HG03139 (cell line): ENCODE results near the gene REEP1.
"Not testable (repeated sequence)": the region's sequence is repeated elsewhere in the genome, so short reads cannot be mapped to it uniquely, and the experiment has no call there.

Experiments
- ATAC-seq: cut with Tn5 transposase; IDR thresholded peaks from one replicate; pipeline ENCODE4 v1.9.1; 2021; ENCODE audit not compliant: unreplicated experiment

REEP1 gene

DNA sequence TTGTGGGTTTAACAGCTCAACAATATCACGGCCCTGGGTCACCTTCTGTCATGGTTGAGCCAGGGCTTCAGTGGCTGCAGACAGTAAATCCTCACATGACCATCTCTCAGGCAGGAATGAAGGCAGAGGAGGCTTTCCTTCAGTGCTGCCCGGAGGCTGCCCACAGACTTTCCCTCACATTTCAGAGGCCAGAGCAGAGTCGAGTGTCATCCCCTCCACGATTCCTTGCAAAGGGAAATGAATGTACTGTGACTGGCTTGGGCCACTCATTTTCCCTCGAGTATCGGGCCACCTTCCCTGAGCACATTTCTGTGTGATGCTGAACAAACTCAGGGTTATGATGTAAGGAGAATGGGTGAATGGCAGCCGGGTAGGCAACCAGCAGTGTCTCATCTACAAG lies 10.0 kb upstream of the REEP1 start:
- ATAC-seq, result no peak

DNA sequence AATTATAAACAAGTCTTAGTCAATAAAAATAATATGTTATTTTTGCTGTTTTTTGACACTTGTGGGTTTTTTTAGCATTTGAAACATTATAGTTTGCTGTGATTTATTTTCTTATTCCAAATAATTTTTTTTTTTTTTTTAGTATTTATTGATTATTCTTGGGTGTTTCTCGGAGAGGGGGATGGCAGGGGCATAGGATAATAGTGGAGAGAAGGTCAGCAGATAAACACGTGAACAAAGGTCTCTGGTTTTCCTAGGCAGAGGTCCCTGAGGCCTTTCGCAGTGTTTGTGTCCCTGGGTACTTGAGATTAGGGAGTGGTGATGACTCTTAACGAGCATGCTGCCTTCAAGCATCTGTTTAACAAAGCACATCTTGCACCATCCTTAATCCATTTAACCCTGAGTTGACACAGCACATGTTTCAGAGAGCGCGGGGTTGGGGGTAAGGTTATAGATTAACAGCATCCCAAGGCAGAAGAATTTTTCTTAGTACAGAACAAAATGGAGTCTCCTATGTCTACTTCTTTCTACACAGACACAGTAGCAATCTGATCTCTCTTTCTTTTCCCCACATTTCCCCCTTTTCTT lies 8.5 kb upstream of the REEP1 start:
- not testable (repeated sequence) for ATAC-seq

DNA sequence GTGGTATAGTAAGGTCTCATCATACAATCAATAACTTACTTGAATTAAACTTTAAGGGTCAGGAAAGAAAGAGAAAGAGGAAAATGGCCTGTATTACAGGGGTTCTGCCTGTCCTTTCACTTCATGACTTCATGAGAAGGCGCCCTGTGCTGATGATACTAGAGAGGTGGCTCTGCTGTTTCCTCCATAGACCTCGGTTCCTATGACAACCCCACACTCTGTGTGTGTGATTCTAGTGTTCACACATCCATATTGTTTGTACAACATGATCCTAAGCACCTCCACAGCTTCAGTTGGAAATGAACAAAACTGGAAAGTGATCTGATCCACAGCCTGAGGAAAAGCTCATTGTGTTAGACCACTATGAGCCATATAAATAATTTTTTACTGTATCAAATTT lies 7.0 kb upstream of the REEP1 start:
- no peak for ATAC-seq

DNA sequence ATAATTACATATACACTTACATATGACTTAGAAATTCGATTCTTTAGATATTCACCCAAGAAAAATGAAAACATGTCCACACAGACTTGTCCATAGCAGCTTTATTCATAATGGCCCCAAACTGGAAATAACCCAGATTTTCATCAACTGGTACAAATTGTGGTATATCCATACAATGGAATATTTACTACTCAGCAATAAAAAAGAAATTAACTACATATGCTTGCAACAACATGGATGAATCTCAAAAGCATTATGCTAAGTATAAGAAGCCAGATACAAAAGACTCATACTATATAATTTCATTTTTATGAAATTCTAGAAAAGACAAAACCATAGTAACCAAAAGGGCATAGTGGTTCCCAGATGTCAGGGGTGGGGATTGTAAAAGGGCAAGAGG lies 5.1 kb upstream of the REEP1 start:
- ATAC-seq, result no peak

DNA sequence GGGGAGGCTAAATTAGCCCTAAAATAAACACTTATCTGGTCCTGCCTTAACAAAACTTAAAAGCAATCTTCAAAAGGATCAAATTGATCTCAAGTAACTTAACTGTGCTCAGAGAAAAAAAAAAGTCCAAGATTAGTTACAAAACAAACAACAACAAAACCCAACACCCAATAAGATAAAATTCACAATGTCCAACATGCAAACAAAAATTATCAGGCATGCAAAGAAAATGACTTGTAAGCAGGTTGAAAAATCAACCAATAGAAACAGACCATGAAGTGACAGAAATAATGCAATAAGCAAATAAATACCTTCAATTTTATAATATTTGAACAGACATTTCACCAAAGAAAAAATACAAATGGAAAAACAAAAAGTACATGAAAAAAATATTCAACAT lies 4.0 kb upstream of the REEP1 start:
- ATAC-seq, result no peak

DNA sequence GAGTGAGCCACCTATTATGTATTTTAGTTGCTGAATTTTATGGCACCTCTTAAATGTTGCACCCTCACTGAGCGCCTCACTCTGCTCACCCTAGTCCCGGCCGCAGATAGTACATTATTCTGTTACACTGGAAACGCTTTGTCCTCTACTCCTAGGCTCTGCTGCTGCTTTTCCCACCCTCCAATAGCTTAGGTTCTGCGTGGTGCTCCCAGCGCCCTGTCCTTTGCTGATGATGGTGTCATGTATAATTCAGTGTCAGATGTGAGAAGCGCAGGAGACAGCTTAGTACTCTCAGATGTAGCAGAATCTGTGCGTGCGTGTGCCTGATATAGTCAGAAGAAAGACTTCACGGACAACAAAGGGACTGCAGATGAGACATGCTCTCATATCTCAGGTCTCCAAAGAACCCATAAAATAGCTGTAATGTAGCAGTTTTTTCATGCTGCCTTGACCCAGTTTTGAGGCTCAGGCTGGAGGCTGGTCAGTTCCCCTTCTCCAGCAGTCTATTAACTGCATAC lies 1.4 kb upstream of the REEP1 start:
- no peak for ATAC-seq

DNA sequence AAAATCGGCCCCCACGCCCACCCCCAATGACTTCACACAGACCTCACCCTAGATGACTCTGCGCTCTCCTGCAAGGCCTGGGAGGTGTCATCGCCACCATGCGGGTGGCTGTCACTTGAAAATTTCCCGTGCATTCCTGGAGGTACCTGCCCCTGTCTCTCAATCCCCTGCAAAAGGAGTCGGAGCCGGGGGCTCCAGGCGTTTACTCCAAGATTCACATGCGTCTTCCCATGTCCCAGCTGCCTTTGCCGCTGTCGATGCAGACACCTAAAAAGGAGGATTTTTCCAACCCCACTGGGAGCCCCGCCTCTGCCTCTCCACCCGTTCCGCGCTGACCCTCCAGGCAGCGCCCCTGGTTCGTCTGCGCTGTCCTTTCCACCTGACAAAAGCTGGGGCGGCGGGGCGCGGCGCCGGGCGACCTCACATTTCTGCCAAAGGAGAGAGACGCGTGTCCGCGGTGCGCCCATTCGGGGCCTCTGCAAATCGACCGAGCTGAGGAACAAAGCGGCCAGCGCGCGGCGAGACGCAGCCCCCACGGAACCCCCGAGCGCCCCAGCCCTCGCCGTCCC lies 667 bp downstream of the REEP1 start:
- ATAC-seq, result no peak

DNA sequence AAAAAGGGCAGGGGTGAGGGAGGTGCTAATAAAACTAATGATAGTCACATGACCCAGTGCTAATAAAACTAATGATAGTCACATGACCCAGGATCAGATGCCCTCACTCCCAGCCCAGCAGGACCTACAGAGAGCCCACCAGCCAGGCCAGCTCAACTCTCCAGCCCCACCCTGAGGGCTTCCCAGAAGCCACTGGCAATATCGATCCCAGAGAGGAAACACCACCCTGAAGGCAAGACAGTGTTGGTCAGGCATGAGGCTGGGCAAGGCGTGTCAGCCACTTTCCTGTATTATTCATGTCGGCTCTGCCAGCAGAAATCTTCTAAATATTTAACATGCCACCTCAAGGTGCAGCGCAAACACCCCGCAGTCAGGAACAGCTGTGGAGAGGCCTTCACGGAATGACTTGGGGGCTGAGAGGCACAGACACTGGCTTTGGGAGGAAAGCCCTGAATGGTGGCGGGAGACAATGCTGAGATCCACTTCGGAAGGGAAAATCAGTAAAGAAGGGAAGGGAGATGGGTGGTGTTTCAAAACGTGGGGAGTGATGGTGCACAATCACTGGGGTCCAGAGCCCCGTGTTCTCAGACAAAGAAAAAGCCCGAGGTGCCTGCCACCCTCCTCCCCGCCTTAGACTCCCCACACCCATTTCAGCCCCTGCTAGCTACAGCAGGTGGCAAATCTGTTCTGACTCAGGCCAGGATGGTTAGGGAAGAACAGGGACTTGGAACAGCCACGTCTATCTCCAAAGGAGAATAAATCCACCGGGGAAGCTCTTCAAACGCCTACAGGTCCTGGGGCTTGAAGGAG lies 1.4 kb downstream of the REEP1 start:
- ATAC-seq, result no peak

DNA sequence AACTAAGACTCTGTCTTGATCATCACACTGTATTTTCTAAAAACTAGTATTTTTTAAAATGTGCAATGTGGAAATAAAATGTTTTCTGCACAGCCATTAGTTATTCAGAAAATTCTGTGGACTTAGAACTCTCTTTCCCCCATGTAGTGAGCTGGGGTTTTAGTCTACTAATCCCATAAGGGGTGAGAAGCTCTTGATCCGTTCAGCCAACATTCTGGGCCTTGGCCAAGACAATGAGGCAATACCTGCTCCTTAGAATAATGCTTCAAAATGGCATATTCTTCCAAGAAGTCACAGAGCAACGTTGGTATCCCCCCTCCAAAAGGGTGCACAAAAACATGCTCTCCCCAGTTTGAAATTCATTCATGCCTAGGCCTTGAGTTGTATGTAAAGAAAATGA lies 4.0 kb downstream of the REEP1 start:
- ATAC-seq, result no peak

DNA sequence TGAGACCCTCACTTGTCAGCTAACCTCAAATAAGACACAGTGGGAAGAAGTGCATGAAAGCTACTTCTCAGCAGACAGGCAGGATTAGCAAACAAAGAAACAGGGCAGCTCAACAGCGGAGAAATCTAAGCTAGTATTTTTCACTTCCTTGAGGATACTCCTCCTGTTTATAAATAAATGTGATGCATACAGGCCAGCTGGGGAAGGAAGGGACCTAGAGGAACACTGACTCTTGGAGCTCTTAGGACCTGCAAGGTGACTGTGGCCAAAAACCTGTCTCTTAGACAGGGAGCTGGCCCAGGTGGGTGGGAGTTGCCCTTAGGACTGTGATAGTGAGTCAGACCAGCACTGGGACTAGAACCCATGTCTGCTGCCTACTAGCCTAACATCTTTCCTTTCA lies 4.8 kb downstream of the REEP1 start:
- no peak for ATAC-seq

DNA sequence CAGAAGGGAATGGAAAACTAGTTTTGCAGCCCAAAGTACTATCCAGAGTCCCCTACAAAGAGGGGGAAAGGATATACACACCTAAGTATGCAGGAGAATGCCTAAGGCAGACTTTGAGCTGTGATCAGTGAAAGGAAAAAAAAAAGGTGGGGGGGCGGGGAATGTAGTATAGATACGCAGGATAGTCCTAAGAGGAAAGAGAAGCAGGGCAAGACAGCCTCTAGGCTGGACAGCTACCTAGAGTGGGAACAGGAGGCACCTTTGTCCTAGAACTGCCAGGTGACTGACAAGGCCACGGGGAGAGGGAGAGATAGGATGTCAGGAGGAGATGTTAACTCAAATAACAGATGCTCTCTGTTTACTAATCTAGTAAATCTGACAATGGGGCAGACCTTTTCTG lies 6.0 kb downstream of the REEP1 start:
- no peak for ATAC-seq

DNA sequence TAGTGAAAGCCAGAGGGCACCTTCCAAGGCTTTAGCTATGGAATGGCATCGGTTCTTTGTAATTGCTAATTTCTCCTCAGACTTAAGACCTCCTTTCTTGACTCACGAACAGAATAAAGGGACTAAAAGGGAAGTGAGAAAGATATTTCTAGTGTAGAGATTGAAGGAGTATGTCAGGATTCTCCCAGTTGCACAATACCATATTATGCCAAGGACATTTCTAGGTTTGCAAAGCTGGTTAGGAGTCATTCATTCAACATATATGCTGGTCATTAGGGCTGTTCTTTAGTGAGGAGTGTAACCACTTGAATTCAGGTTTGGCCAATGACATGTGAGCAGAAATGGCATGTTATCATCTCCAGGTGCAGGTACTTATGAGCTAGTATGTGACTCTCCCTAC lies 7.4 kb downstream of the REEP1 start:
- ATAC-seq, result no peak

DNA sequence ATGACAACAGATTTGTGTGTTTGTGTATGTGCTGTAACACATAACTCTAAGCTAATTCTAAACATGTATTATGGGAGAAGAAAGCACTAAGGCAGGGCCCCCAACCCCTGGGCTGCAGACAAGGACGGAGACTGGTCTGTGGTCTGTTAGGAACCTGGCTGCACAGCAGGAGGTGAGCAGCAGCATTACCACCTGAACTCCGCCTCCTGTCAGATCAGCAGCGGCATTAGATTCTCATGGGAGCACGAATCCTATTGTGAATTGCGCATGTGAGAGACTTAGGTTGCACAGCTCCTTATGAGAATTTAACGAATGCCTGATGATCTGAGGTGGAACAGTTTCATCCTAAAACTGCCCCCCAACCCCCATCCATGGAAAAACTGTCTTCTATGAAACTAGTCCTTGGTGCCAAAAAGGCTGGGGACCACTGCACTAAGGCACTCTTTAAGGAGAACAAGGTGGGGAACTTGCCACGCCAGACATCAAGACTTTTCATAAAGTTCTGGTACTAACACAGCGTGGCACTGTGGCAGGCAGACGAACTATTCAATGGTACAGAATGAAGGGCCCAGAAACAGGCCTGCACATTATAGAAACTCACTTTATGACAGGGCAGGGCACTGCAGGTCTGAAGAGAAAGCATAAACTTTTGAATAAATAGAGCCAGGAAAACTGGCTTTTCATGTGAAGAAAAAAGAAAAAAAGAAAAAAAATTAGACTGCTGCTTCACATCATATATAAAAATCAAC lies 14.0 kb downstream of the REEP1 start:
- no peak for ATAC-seq

DNA sequence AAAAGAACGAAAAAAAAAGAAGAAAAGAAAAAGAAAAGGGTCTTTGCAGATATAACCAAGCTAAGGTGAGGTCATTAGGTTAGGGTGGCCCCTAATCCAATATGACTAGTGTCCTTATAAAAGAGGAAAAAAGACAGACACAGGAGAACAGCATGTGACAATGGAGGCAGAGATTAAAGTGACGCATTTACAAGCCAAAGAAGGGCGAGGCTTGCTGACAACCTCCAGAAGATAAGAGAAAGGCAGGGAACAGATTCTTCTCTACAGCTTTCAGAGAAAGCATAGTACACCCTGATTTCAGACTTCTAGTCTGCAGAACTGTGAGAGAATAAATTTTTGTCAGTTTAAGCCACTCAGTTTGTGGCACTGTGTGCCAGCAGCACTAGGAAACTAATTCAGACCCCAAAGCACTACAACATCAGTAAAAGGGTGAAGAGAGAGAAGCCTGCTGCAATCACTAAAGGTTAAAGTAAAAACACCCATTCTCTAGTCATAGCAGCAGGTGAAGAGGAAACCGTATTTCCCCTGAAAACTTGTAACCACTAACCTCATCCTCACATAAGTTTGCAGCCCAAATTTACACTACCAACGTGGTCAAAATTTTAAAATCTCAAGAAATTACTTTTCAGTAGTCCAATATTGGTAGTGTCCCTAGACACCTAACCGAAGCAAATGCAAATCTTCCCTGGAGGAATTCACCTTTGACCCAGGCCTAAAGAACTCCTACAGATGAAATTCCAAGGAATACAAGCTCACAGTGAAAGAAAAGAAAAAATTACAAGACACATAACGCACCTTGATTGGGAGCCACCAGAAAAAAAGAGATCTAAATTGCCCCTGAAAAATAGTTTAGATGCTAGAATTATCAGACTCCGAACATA lies 17.5 kb downstream of the REEP1 start:
- no peak for ATAC-seq

DNA sequence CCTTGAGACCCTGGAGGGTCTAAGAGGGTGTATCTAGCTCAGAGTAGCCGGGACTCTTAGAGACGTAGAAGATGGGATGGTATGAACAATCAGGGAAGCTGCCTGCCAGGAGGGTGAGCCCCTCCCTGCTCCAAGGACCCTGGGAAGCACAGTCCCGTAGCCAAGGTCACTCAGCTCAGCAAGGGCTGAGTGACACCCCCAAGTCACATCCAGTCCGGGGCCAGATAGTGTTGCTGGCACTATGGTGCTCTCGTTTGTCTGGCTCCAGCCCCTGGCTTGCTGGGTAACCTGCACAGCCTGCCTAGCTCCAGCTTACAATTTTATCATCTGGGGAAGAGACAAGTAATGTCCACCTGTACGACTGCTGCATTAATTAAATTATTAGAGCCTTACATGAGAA lies 22.3 kb downstream of the REEP1 start:
- no peak for ATAC-seq

DNA sequence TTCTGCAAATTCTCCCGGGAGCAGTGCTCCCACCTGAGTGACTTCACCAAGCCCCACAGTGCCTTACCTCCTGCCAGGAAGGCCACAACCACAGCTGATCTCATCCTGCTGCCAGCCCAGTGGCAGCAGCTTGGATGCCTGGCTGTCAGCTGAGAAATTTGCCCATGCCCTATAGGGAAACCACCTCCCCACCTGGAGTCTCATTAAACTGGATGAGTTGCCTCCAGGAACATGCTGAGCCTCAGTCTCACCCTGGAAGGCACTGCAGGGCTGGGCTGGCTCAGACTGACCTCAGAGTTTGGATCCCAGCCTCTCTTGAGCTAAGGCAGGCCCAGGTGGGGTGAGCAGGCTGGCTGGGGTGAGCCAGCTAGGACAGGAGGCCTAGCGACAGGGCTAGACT lies 23.3 kb downstream of the REEP1 start:
- no peak for ATAC-seq

DNA sequence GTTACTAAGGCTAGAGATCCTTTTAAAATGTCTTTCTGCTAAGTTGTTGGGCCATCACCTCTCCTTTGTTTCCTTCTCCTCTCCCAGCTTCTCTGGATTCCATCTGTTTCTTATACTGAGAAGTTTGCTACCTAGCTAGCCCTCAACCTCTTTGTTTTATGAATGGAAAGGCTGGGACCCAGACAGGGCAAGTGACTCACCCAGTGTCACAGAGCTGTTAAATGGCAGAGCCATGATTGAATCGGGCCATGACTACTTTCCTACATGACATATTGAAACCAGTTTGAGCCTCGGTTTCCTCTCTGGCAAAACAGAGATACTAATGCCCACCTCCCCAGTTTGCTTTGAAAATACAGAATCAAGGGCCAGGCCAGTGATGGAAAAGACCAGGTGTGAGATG lies 24.1 kb downstream of the REEP1 start:
- ATAC-seq, result no peak

DNA sequence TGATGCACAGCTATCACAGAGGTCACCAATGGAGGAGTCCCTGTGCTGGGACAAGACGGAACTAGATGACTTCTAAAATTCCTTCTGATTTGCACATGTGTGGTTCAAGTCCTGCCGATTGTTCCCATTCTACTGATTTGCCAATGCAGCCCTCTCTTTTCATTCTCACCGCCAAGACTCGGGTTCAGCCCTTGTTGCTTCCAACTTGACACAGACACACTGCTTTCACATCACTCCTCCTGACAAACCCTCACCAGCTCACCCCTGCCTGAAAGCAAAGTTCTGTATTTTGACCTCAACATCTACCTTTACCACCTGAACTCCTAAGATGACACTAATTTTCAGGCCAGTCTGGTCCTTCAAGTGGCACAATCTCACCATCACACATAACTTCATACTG lies 25.5 kb downstream of the REEP1 start:
- no peak for ATAC-seq

DNA sequence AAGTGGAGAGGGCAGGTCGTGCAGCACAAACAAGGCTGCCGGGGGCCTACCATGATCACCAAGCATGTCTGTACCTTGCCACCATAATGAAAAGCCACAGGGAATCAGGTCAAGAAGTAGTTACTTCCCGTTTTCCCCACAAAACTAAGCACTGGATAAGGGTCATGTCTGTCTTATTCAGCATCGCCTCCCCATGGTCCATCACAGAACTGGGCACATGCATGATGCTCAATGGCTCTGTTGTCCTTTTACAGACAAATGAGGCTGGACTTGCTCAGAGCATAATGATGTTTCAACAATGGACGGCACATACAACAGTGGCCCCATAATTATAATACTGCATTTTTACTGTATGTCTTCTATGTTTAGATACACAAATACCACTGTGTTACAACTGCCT lies 27.5 kb downstream of the REEP1 start:
- no peak for ATAC-seq

DNA sequence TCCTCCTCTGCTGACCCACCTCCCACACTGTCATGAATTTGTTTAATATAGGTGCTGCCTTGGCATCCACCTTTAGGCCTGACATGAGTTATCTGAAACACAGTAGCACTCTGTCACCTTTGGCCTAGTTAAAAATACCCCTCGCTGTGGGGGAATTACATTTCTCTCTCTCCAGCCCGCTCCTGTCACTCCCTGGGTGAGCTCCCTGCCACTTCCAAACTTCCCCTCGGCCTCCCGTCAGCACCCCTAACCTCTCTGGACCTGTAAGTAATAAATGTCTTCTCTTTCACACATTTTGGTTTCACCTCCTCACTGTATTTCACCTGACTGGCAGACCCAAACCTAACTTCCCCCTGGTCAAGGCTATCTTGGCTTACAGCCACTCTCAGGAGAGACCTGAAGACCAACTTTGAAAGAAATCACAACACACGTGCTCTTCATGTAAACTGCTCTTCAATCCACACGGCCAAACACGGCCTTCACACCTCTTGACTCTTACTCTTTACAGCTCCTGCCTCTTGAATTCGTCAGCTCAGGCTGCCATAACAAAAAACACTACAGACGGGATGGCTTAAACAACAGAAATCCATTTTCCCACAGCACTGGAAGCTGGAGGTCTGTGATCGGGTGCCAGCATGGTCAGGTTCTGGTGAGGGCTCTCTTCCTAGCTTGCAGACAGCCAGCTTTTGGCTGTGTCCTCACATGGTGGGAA lies 28.3 kb downstream of the REEP1 start:
- no peak for ATAC-seq
